GM18870 (cell line): Measurements from ENCODE around the gene CHD3.
A peak's percentile ranks its signal among the peaks of the same experiment; 100 is the strongest.

ENCODE experiments used
- ATAC-seq: cut with Tn5 transposase; IDR thresholded peaks from one replicate; pipeline ENCODE4 v1.9.1; 2021; ENCODE audit warnings: moderate library complexity; ENCODE audit not compliant: unreplicated experiment

Gene CHD3

GRCh38 chr17:7888184-7888920 is at the start of gene CHD3:
CHD3 (plus strand) TSS chr17:7888789; CDS start chr17:7889001, 212 bp downstream.
- no peak for ATAC-seq

GRCh38 chr17:7839190-7839875 is 49.3 kb upstream of the CHD3 start:
- ATAC-seq, result no peak

GRCh38 chr17:7839876-7840261 is 48.7 kb upstream of the CHD3 start:
- no peak for ATAC-seq

DNA sequence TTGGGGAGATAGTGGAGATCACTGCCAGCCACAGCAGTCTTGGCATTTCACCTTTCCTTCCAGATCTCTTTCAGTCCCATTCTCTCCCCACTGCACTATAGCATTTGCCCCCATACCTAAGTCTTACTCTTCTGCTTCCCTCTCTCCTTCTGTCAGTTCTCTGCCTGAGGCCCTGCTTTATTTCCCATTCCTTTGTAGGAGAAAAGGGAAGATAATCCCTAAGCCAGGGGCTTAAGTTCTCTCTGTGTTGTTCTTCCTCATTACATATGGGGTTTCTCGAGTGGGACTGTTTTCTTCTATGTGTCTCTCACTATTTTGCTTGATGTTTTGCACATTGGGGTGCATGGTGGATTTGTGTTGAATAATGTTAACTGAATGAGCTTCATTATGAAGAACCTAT is 48.1 kb upstream of the CHD3 start:
- no peak for ATAC-seq

DNA sequence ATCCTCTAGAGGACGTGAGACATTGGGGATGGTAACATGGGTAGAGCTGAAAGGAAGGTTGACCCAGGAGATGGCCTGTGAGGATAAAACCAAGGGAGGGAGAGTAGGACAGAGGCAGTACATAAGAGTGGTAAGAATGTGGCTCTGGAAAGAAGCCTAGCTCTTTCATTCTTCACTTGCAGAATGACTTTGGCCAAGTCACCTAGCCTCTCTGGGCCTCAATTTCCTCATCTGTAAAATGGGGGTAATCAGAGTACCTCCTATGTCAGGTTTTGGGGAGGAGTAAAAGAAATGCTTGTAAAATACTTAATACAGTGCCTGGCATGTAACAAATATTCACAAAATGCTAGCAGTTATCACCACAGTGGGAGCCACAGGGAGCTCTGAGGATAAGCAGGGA is 47.7 kb upstream of the CHD3 start:
- ATAC-seq, result no peak

- ATAC-seq, result no peak
These were observed 47.1 kb upstream of the CHD3 start for GRCh38 chr17:7841396-7841914.

GRCh38 chr17:7841915-7842379 is 46.6 kb upstream of the CHD3 start:
- no peak for ATAC-seq

GRCh38 chr17:7842380-7843256 is 46.0 kb upstream of the CHD3 start:
- no peak for ATAC-seq

GRCh38 chr17:7843257-7843535 is 45.4 kb upstream of the CHD3 start:
- no peak for ATAC-seq

- no peak for ATAC-seq
These were observed 44.9 kb upstream of the CHD3 start for GRCh38 chr17:7843536-7844291.

DNA sequence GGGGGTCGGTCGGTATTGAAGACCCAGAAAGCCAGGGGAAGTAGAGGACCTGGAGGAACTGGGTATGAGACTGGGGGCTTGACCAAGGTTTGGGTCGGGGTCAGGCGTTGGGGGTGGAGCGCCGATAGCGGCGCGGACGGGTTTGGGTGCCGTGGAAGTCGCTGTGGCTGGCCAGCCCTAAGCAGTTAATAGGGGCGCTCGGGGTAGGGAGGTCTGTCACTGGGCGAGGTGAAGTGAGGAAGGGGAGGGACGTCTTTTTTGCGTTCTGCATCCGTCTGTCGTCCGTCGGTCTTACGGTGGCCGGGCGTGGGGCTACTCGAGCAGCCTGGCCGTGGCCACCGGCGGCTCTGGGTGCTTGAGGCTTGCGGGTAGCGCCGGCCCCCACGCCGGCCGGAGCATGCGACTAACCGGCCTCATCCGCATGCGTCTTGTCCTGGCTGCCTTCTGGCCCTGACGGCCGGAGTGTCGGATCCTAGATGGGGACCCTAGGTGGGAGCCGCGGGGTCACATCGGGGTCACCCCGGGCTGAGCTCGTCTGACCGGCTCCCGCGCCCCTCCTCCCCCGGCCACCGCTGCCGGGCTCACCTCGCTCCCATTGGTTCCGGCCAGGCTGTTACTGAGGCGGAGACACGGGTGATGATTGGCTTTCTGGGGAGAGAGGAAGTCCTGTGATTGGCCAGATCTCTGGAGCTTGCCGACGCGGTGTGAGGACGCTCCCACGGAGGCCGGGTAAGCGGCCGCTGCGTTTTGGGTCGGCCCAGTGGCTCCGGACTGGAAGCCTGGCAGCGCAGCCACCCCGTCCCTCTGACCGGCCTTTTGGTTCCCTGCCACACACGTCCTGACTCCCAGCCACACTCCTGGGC is 44.1 kb upstream of the CHD3 start:
- ATAC-seq, result peak; percentile 52

DNA sequence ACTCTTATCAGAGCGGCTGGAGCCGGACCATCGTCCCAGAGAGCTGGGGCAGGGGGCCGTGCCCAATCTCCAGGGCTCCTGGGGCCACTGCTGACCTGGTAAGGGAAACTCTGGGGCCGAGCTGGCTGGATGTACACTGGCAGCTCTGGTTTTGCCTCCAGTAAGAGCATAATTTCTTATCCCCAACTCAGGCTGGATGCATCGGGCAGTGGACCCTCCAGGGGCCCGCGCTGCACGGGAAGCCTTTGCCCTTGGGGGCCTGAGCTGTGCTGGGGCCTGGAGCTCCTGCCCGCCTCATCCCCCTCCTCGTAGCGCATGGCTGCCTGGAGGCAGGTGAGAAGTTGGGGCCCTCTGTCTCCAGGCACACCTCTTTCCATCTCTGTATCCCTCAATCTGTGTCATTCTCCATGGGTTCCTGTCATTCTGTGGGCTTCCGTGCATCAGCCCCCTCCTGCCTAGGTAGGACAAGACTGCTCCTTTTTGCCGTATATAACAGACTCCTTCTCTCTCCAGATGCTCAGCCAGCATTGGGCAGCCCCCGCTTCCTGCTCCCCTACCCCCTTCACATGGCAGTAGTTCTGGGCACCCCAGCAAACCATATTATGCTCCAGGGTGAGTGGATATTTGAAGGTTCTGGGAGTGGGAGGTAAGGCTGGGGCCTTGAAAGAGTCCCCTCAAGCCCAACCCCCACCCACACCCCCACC is 43.1 kb upstream of the CHD3 start:
- ATAC-seq, result no peak

DNA sequence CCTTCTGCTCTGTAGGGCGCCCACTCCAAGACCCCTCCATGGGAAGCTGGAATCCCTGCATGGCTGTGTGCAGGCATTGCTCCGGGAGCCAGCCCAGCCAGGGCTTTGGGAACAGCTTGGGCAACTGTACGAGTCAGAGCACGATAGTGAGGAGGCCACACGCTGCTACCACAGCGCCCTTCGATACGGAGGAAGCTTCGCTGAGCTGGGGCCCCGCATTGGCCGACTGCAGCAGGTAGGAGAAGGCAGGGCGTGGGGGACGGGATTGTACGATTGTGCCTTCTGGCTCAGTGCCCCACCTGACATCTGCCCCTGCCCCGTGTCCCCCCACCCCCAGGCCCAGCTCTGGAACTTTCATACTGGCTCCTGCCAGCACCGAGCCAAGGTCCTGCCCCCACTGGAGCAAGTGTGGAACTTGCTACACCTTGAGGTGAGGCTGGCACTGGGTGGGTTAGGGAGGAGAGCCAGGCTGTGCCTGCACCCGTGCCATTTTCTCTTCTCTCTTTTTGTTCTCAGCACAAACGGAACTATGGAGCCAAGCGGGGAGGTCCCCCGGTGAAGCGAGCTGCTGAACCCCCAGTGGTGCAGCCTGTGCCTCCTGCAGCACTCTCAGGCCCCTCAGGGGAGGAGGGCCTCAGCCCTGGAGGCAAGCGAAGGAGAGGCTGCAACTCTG is 42.4 kb upstream of the CHD3 start:
- no peak for ATAC-seq

DNA sequence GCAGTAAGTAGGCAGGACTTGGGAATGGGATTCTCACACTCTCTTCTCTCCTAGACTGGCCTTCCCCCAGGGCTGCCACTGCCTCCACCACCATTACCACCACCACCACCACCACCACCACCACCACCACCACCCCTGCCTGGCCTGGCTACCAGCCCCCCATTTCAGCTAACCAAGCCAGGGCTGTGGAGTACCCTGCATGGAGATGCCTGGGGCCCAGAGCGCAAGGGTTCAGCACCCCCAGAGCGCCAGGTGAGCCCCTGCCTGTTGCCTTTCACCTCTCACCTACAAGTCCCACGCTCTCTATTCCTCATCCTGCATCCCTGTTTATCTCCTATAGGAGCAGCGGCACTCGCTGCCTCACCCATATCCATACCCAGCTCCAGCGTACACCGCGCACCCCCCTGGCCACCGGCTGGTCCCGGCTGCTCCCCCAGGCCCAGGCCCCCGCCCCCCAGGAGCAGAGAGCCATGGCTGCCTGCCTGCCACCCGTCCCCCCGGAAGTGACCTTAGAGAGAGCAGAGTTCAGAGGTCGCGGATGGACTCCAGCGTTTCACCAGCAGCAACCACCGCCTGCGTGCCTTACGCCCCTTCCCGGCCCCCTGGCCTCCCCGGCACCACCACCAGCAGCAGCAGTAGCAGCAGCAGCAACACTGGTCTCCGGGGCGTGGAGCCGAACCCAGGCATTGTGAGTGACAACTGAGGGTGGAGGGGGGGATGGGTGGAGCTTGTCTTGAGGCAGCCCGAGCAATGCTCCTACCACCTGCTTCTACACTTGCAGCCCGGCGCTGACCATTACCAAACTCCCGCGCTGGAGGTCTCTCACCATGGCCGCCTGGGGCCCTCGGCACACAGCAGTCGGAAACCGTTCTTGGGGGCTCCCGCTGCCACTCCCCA is 41.6 kb upstream of the CHD3 start:
- no peak for ATAC-seq

- ATAC-seq, result no peak
These were observed 40.4 kb upstream of the CHD3 start for GRCh38 chr17:7848131-7848579.

DNA sequence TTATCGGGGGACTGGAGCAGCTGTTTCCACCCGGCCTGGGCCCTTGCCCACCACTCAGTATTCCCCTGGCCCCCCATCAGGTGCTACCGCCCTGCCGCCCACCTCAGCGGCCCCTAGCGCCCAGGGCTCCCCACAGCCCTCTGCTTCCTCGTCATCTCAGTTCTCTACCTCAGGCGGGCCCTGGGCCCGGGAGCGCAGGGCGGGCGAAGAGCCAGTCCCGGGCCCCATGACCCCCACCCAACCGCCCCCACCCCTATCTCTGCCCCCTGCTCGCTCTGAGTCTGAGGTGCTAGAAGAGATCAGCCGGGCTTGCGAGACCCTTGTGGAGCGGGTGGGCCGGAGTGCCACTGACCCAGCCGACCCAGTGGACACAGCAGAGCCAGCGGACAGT is 39.9 kb upstream of the CHD3 start:
- ATAC-seq, result no peak

DNA sequence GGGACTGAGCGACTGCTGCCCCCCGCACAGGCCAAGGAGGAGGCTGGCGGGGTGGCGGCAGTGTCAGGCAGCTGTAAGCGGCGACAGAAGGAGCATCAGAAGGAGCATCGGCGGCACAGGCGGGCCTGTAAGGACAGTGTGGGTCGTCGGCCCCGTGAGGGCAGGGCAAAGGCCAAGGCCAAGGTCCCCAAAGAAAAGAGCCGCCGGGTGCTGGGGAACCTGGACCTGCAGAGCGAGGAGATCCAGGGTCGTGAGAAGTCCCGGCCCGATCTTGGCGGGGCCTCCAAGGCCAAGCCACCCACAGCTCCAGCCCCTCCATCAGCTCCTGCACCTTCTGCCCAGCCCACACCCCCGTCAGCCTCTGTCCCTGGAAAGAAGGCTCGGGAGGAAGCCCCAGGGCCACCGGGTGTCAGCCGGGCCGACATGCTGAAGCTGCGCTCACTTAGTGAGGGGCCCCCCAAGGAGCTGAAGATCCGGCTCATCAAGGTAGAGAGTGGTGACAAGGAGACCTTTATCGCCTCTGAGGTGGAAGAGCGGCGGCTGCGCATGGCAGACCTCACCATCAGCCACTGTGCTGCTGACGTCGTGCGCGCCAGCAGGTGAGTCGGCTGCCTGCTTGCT is 39.3 kb upstream of the CHD3 start:
- ATAC-seq, result no peak
